ENCODE measurements around the gene PPP1CC.

Gene PPP1CC

DNA sequence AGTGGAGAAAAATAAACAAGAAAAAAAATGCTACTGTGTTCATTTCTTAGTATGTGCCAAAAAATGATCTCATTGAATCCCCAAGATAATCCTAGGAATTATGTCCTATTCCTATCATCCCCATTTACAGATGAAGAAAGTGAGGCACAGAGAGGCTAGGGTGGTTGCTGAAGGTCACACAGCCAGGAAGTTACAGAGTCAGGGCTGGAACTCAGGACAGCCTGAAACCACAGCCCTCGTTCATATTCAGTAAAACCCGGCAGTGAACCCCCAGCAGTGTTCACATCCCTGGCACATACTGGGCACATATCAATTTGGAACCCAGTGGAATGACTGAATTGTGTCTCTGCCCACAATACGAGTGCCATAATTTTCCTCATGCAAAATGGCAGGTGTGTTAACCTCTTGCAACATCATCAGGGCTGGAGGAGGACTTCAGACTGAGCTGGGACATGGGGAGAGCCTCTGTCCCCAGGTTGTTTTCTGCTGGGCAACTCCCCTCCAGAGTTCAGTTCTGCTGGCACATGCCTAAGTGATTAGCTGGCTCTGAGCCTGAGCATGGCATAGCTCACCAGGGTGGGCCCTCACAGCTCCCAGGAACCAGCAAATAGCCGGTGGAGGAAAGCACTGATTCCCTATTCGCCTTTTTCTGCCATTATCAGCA is 2.0 kb upstream of the PPP1CC start:
- no peak overlapping the region for H3K9ac ChIP-seq
- H3K79me2 ChIP-seq (ENCODE audit: insufficient read depth, low read depth), result peaks cover 30% of the 10 kb centered on the region
- no peak overlapping the region for H2AFZ ChIP-seq (ENCODE audit: low read depth)
- no peak overlapping the region for H3K27ac ChIP-seq
- no peak overlapping the region for H3K4me2 ChIP-seq
- peaks cover 18% of the 10 kb centered on the region for H4K20me1 ChIP-seq (ENCODE audit: insufficient read depth)
- H3K36me3 ChIP-seq (ENCODE audit: insufficient read depth), result no peaks in the 10 kb centered on the region
- no peaks in the 10 kb centered on the region for H3K27me3 ChIP-seq (ENCODE audit: insufficient read depth, low read depth)
- H3K4me3 ChIP-seq (IDR thresholded peaks at IDR 0.05; ENCODE audit: insufficient read depth, low read depth, low read length), result no peak overlapping the region
- TF ChIP-seq, protein P1, sequence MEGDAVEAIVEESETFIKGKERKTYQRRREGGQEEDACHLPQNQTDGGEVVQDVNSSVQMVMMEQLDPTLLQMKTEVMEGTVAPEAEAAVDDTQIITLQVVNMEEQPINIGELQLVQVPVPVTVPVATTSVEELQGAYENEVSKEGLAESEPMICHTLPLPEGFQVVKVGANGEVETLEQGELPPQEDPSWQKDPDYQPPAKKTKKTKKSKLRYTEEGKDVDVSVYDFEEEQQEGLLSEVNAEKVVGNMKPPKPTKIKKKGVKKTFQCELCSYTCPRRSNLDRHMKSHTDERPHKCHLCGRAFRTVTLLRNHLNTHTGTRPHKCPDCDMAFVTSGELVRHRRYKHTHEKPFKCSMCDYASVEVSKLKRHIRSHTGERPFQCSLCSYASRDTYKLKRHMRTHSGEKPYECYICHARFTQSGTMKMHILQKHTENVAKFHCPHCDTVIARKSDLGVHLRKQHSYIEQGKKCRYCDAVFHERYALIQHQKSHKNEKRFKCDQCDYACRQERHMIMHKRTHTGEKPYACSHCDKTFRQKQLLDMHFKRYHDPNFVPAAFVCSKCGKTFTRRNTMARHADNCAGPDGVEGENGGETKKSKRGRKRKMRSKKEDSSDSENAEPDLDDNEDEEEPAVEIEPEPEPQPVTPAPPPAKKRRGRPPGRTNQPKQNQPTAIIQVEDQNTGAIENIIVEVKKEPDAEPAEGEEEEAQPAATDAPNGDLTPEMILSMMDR (conservative IDR thresholded peaks at IDR 0.05; ENCODE audit: low read depth, low read length), result no peak
- H3K4me1 ChIP-seq (ENCODE audit: low read depth, poor library complexity, severe bottlenecking), result peaks cover 16% of the 10 kb centered on the region

DNA sequence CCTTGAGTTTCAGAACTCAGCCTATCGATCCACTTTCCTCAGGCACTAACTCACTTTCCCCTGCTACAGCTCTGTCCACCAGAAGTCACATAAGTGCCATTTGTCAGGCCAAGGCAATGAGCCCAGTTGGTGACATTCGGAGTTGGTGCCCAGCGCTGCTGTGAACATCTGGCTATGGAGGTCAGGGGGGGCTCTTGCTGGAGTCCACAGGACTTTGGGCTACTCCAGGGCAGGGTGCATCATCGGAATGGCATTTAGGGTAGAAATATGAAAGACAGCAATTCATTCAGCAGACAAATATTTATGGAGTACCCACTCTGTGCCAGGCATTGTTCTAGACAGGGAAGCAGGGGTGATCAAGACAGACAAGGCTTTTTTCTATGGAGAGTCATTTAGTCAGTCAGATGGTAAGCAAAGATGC is 1.5 kb upstream of the PPP1CC start:
- H2AFZ ChIP-seq (ENCODE audit: low read depth), result no peak overlapping the region
- peaks cover 23% of the 10 kb centered on the region for H4K20me1 ChIP-seq (ENCODE audit: insufficient read depth)
- no peak overlapping the region for H3K9ac ChIP-seq
- TF ChIP-seq, protein P1 (conservative IDR thresholded peaks at IDR 0.05; ENCODE audit: low read depth, low read length), result no peak
- H3K4me2 ChIP-seq, result no peak overlapping the region
- no peak overlapping the region for H3K4me3 ChIP-seq (IDR thresholded peaks at IDR 0.05; ENCODE audit: insufficient read depth, low read depth, low read length)
- H3K4me1 ChIP-seq (ENCODE audit: low read depth, poor library complexity, severe bottlenecking), result peaks cover 22% of the 10 kb centered on the region
- H3K36me3 ChIP-seq (ENCODE audit: insufficient read depth), result no peaks in the 10 kb centered on the region
- no peak overlapping the region for H3K27ac ChIP-seq
- H3K79me2 ChIP-seq (ENCODE audit: insufficient read depth, low read depth), result peaks cover 35% of the 10 kb centered on the region
- H3K27me3 ChIP-seq (ENCODE audit: insufficient read depth, low read depth), result no peaks in the 10 kb centered on the region

DNA sequence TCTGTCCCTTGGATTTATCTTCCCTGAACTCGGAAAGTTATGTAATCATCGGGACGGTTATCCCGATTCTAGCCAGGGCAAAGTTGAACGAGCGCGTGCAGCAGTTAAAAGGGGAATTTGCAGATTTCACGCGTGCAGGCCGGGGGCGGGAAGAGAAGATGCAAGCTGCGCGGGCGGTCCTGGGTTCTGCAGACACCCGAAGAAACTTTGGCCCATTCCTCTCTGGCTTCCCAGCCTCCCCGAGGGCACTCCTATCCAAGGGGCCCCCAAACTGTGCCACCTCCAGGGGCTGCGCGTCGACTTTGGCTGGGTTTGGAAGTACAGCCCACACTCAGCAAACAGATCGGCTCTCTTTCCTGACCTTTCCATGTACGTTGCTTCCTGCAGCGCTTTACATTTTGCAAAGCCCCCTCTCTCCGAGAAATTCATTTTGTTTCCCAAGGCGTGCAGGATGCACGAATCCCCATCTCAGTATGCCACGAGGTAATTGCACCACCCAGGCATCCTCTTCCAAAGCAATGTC is 941 bp upstream of the PPP1CC start:
- H4K20me1 ChIP-seq (ENCODE audit: insufficient read depth), result peaks cover 29% of the 10 kb centered on the region
- H3K27ac ChIP-seq, result no peak overlapping the region
- peaks cover 27% of the 10 kb centered on the region for H3K4me1 ChIP-seq (ENCODE audit: low read depth, poor library complexity, severe bottlenecking)
- peaks cover 41% of the 10 kb centered on the region for H3K79me2 ChIP-seq (ENCODE audit: insufficient read depth, low read depth)
- H3K9ac ChIP-seq, result no peak overlapping the region
- H3K36me3 ChIP-seq (ENCODE audit: insufficient read depth), result no peaks in the 10 kb centered on the region
- H3K4me3 ChIP-seq (IDR thresholded peaks at IDR 0.05; ENCODE audit: insufficient read depth, low read depth, low read length), result no peak overlapping the region
- H3K27me3 ChIP-seq (ENCODE audit: insufficient read depth, low read depth), result no peaks in the 10 kb centered on the region
- TF ChIP-seq, protein P1 (conservative IDR thresholded peaks at IDR 0.05; ENCODE audit: low read depth, low read length), result no peak
- H2AFZ ChIP-seq (ENCODE audit: low read depth), result peak overlapping the region; percentile 94
- peak overlapping the region; percentile 59; the same call in 1 of the 2 replicates for H3K4me2 ChIP-seq

DNA sequence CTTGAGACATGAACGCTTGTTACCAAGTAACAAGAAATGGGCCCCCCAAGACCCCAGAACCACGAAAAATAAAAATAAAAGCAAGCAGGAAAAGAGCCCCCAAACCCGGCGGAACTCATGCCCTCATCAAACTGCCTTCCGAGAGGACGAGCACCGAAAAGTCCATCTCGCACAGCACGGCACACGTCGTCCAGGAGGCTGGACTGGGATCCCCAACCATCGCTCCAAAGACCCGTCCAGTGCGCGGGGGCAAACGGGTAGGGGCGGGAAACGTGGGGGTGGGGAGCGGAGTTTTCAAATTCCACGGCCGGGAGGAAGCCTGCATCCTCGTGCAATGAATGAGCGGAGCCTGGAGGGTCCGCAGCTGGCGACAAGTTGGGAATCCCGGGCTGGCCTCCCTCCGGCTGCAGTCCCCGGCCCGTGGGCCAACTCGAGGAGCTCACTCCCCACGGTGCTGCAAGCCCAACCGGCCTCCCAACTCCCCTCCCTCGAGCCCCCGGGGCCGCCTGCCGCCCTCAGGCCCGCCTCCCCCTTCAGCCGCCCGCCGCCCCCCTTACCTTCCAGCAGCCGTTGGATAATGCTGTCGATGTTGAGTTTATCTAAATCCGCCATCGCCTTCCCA is 484 bp downstream of the PPP1CC start:
- peak overlapping the region; percentile 63 for H3K27ac ChIP-seq
- peaks cover 37% of the 10 kb centered on the region for H4K20me1 ChIP-seq (ENCODE audit: insufficient read depth)
- TF ChIP-seq, protein P1 (conservative IDR thresholded peaks at IDR 0.05; ENCODE audit: low read depth, low read length), result no peak
- H3K4me2 ChIP-seq, result peak overlapping the region; percentile 93
- no peaks in the 10 kb centered on the region for H3K27me3 ChIP-seq (ENCODE audit: insufficient read depth, low read depth)
- peaks cover 55% of the 10 kb centered on the region for H3K79me2 ChIP-seq (ENCODE audit: insufficient read depth, low read depth)
- H3K36me3 ChIP-seq (ENCODE audit: insufficient read depth), result no peaks in the 10 kb centered on the region
- no peak overlapping the region for H2AFZ ChIP-seq (ENCODE audit: low read depth)
- peak overlapping the region; percentile 86 for H3K9ac ChIP-seq
- H3K4me3 ChIP-seq (IDR thresholded peaks at IDR 0.05; ENCODE audit: insufficient read depth, low read depth, low read length), result no peak overlapping the region
- peaks cover 40% of the 10 kb centered on the region for H3K4me1 ChIP-seq (ENCODE audit: low read depth, poor library complexity, severe bottlenecking)
